HAP-1 (cell line): ENCODE results near the gene PPP2R3B.
A peak's percentile ranks its signal among the peaks of the same experiment; 100 is the strongest.
"Not testable (repeated sequence)": the region's sequence is repeated elsewhere in the genome, so short reads cannot be mapped to it uniquely, and the experiment has no call there.

Experiments used
- DNase-seq, 2 experiments: peaks; one replicate each; pipeline ENCODE4 v3.0.0-alpha.2; 2016 to 2020; ENCODE audit warnings: low spot score in 2 of 2
- H3K27me3 ChIP-seq: fragments of 250-450 bp; sonication (Bioruptor Pico); 2 replicates; pipeline ENCODE4 v1.5.1; 2020; ENCODE audit warnings: low read depth, mild to moderate bottlenecking, moderate library complexity
- H3K36me3 ChIP-seq: fragments of 250-450 bp; sonication (Bioruptor Pico); replicated peaks from 2 replicates; pipeline ENCODE4 v1.5.1; 2020; ENCODE audit warnings: mild to moderate bottlenecking
- H3K4me1 ChIP-seq: fragments of 250-450 bp; sonication (Bioruptor Pico); 2 replicates; pipeline ENCODE4 v1.5.1; 2020; ENCODE audit warnings: mild to moderate bottlenecking
- H3K4me3 ChIP-seq: fragments of 250-450 bp; sonication (Bioruptor Pico); 2 replicates; pipeline ENCODE4 v1.5.1; 2020; ENCODE audit warnings: mild to moderate bottlenecking, moderate library complexity
- H3K9me3 ChIP-seq: fragments of 250-450 bp; sonication (Bioruptor Pico); 2 replicates; pipeline ENCODE4 v1.5.1; 2020; ENCODE audit warnings: mild to moderate bottlenecking, moderate library complexity
- in situ Hi-C: fragments of 300-500 bp; cut with MboI; formaldehyde crosslinking; loops from 3 replicates; pipeline ENCODE4 v1.14.3; 2020; ENCODE audit warnings: low sequenced_read_pairs, inconsistent platforms, mixed read lengths

The PPP2R3B gene

DNA sequence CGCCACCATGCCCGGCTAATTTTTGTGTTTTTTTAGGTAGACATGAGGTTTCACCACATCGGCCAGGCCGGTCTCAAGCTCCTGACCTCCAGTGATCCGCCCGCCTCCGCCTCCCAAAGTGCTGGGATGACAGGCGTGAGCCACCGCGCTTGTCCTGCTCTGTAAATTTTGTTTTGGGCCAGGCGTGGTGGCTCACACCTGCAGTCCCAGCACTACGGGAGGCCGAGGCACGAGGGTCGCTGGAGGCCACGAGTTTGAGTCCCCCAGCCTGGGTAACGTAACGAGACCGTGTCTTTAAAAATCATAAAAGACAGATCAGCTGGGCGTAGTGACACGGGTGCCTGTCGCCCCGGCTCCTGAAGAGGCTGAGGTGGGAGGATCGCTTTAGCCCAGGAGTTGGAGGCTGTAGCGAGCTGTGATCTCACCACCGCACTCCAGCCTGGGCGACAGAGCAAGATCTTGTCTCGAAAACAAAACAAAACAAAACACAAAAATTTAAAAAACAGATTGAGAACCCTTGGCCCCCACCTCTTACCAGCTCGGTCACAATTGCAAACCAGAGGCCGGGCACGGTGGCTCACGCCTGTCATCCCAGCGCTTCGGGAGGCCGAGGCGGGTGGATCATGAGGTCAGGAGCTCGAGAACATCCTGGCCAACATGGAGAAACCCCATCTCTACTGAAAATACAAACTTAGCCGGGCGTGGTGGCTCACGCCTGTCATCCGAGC is 34.0 kb upstream of the PPP2R3B start:
- Histone ChIP-seq H3K9me3 (no peaks in the 10 kb centered on the region), H3K36me3 (no peaks in the 10 kb centered on the region), H3K27me3 (no peaks in the 10 kb centered on the region), H3K4me3 (no peak overlapping the region), H3K4me1 (no peaks in the 10 kb centered on the region)
- in situ Hi-C loops: no loop called here
- no peak for DNase-seq

- no peaks in the 10 kb centered on the region for H3K9me3 ChIP-seq
- no peak for DNase-seq
- in situ Hi-C loops: no loop called here
- no peak overlapping the region for H3K4me3 ChIP-seq
- no peaks in the 10 kb centered on the region for H3K4me1 ChIP-seq
- H3K27me3 ChIP-seq: no peaks in the 10 kb centered on the region
- no peaks in the 10 kb centered on the region for H3K36me3 ChIP-seq
These were observed 32.4 kb upstream of the PPP2R3B start for GRCh38 chrX:418927-419729.

- H3K4me3 ChIP-seq, DNase-seq, H3K36me3 ChIP-seq, H3K4me1 ChIP-seq, H3K27me3 ChIP-seq, in situ Hi-C loops, H3K9me3 ChIP-seq: not testable (repeated sequence)
These were observed 28.8 kb upstream of the PPP2R3B start for GRCh38 chrX:415498-415897.

DNA sequence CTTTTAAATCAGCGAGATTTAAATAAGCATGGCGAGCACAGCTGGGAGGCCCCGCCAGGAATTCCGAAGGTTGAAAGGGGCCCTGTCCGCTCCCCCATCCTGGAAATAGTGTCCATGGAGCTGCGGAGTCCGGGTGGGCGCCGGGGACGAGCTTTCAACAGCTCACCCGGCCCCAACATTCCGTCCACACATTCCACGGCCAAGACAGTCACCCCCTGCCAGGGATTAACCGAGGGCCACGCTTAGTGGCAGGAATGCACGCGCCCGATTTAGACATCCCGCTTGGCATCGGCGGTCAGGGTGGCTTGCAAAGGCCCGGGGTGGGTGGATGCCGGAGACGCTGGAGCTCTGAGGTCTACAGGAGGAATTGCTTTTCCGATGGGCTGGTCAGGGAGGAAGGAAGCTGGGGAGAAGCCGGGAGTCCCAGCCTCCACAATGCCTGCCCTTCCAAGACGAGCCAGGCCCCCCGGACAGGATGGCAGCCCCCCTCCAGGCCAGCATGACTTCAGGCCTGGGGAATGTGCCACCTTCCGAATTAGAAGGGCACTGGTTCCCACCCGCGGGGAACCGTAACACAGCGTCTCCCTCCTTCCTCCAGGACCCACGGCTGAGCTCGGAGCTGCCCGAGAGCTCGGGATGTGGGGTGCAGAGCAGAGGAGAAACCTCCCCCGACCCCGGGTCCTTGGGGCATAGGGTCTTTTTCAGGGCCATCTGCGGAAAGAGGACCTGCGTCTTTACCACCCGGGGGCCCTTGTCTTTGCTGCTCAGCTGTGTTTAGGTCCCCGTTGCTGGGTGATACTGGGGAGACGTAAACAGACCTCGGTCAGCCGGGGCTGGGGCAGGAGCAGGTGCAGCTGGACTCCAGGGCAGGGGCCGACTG is 26.9 kb upstream of the PPP2R3B start:
- no peaks in the 10 kb centered on the region for H3K27me3 ChIP-seq
- DNase-seq: no peak
- no peaks in the 10 kb centered on the region for H3K9me3 ChIP-seq
- in situ Hi-C loops: no loop called here
- H3K4me1 ChIP-seq: no peaks in the 10 kb centered on the region
- no peak overlapping the region for H3K4me3 ChIP-seq
- no peaks in the 10 kb centered on the region for H3K36me3 ChIP-seq

DNA sequence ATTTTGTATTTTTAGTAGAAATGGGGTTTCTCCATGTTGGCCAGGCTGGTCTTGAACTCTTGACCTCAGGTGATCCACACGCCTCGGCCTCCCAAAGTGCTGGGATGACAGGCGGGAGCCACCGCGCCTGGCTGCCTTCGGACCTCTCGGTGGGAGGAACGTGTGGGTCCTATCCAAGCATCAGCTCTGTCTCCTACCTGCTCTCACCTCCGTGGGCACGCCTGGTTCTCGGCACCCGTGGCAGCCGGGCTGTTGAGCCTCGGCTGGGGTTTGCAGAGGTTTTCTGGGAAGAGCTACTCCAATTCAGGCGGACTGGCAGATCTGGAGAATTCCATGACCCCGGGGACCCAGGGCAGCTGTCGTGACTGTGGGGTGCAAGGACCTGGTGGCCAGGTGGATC is 23.6 kb upstream of the PPP2R3B start:
- DNase-seq: no peak
- H3K4me1 ChIP-seq: no peaks in the 10 kb centered on the region
- no peaks in the 10 kb centered on the region for H3K36me3 ChIP-seq
- H3K4me3 ChIP-seq: no peak overlapping the region
- H3K9me3 ChIP-seq: no peaks in the 10 kb centered on the region
- in situ Hi-C loops: no loop called here
- H3K27me3 ChIP-seq: no peaks in the 10 kb centered on the region

DNA sequence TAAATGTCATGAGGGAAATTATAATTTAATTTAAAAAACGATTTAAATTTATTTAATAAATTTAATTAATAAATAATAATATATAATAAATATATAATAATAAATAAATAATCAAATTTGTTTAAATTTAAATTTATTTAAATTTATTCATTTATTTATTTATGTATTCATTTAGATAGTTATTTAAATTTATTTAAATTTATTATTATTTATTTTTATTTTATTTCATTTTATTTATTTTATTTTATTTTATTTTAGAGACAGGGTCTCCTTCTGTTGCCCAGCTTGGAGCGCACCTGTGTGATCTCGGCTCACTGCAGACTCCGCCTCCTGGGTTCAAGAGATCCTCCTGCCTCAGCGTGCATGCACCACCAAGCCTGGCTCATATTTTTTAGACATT is 18.4 kb upstream of the PPP2R3B start:
- H3K9me3 ChIP-seq: no peaks in the 10 kb centered on the region
- no peaks in the 10 kb centered on the region for H3K36me3 ChIP-seq
- H3K4me1 ChIP-seq: no peaks in the 10 kb centered on the region
- H3K4me3 ChIP-seq: no peak overlapping the region
- no peak for DNase-seq
- H3K27me3 ChIP-seq: no peaks in the 10 kb centered on the region
- in situ Hi-C loops: no loop called here

DNA sequence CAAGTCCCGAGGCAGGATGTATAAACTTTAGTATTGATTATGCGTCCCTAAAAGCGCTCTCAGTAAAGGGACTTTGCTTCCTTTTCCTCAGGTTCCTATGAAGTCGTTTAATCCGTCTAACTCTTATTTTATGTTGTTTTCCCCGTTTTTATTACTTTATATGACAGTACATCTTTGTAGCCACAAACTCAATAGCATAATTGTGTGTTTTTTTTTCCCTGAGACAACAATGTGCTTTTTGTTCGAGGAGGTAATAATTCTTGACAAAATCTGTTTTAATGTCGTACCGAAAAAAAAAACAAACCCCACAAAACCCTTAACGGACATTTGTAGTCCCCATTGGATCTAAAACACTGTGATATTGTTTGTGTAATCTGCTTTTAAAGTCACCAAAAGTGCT is 17.9 kb upstream of the PPP2R3B start:
- H3K9me3 ChIP-seq: no peaks in the 10 kb centered on the region
- no peak for DNase-seq
- H3K27me3 ChIP-seq: no peaks in the 10 kb centered on the region
- no peaks in the 10 kb centered on the region for H3K4me1 ChIP-seq
- no peaks in the 10 kb centered on the region for H3K36me3 ChIP-seq
- in situ Hi-C loops: no loop called here
- no peak overlapping the region for H3K4me3 ChIP-seq

DNA sequence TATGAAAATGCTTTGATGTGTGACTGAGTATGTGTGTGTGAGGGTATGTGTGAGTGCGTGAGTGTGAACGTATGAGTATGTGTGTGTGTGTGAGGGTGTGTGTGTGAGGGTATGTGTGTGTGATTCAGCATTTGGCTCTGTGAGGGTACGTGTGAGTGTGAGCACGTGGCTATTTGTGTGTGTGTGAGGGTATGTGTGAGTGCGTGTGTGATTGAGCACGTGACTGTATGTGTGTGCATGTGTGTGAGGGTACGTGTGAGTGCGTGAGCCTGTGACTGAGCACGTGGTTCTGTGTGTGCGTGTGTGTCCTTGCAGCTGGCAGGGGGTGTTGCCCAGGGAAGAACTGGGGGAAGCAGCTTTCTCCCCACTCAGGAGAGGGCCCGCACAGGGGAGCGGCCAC is 16.1 kb upstream of the PPP2R3B start:
- H3K36me3 ChIP-seq: no peaks in the 10 kb centered on the region
- in situ Hi-C loops: no loop called here
- no peak overlapping the region for H3K4me3 ChIP-seq
- no peaks in the 10 kb centered on the region for H3K9me3 ChIP-seq
- H3K4me1 ChIP-seq: no peaks in the 10 kb centered on the region
- no peak for DNase-seq
- H3K27me3 ChIP-seq: no peaks in the 10 kb centered on the region

DNA sequence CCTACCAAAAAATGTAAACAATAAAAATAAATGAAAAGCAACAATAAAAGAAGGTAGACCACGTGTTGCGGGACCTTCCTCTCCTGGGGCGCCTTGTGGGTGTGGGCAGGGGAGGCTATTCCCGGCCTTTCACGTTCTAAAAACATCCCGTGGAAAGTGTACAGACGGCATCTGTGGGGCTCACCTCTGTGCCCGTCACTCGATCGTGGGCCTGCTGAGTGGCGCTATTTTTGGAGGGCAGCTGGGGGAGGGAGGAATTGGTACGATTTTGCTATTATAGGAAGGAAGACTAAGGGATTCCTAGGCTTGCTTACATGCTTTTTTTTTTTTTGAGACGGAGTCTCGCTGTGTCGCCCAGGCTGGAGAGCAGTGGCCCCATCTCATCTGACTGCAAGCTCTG is 13.6 kb upstream of the PPP2R3B start:
- Histone ChIP-seq H3K9me3 (no peaks in the 10 kb centered on the region), H3K4me3 (no peak overlapping the region), H3K27me3 (no peaks in the 10 kb centered on the region), H3K4me1 (no peaks in the 10 kb centered on the region), H3K36me3 (no peaks in the 10 kb centered on the region)
- no peak for DNase-seq
- in situ Hi-C loops: no loop called here

- no peaks in the 10 kb centered on the region for H3K9me3 ChIP-seq
- no peaks in the 10 kb centered on the region for H3K27me3 ChIP-seq
- no peaks in the 10 kb centered on the region for H3K4me1 ChIP-seq
- in situ Hi-C loops: no loop called here
- no peak overlapping the region for H3K4me3 ChIP-seq
- no peaks in the 10 kb centered on the region for H3K36me3 ChIP-seq
- DNase-seq: peak; percentile 12 to 34
These were observed 10.9 kb upstream of the PPP2R3B start for GRCh38 chrX:397575-397974.

- in situ Hi-C loops: no loop called here
These were observed 8.1 kb upstream of the PPP2R3B start for GRCh38 chrX:394830-395229.

GRCh38 chrX:392575-392846 is 5.8 kb upstream of the PPP2R3B start:
- Histone ChIP-seq H3K36me3 (no peaks in the 10 kb centered on the region), H3K27me3 (no peaks in the 10 kb centered on the region), H3K4me3 (no peak overlapping the region), H3K9me3 (no peaks in the 10 kb centered on the region), H3K4me1 (no peaks in the 10 kb centered on the region; the same call in 1 of the 2 replicates)
- in situ Hi-C loops: no loop called here
- DNase-seq: no peak

More at GRCh38 chrX:394830-395229, 8.1 kb upstream of the PPP2R3B start:
- no peaks in the 10 kb centered on the region for H3K27me3 ChIP-seq
- H3K4me3 ChIP-seq: no peak overlapping the region
- DNase-seq: no peak
- H3K9me3 ChIP-seq: no peaks in the 10 kb centered on the region
- no peaks in the 10 kb centered on the region for H3K36me3 ChIP-seq
- H3K4me1 ChIP-seq: no peaks in the 10 kb centered on the region

GRCh38 chrX:391717-392574 is 5.2 kb upstream of the PPP2R3B start:
- H3K36me3 ChIP-seq: no peaks in the 10 kb centered on the region; the same call in 1 of the 2 replicates
- no peak for DNase-seq
- no peaks in the 10 kb centered on the region; the same call in 1 of the 2 replicates for H3K4me1 ChIP-seq
- H3K4me3 ChIP-seq: no peak overlapping the region
- in situ Hi-C loops: no loop called here
- H3K9me3 ChIP-seq: no peaks in the 10 kb centered on the region
- no peaks in the 10 kb centered on the region for H3K27me3 ChIP-seq
